Measurements from ENCODE around the gene FOXO4.

DNA sequence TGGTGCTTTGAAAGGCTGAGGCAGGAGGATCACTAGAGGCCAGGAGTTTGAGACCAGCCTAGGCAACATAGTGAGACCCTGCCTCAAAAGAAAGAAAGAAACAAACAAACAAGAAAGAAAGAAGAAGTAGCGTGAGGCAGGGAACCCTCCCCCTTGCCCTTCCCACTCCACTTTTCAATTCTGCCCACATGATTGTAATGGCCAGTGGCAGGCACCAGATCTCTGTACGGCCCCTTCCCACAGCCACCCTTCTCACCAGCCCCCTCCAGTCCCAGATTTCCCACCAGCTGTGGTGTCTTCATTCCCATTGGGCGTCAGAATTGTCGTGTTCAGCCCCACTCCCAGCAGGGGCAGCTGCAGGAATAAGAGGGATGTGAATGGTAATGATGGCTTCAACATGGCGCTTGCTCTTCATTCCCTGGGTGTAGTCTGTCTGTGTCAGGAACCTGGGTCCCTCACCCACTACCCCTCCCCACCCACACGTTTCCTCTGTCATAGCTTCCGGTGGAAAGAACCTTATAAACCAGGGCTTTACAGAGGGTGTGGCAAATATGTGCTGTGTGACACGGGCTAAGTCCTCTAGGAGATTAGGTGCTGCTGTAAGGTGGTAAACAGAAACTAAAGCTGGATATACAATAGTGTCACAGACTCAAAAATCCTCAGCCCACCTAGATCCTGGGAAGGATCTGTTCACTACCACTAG lies 15.6 kb downstream of the FOXO4 start, which contains the start of gene IL2RG:
- TF ChIP-seq YY1 (IDR thresholded peaks at IDR 0.05; ENCODE audit: insufficient read depth, insufficient read length) (no peak), SUZ12 (IDR thresholded peaks at IDR 0.05; ENCODE audit: extremely low read depth, insufficient read depth, insufficient read length) (no peak)
